Mucosa of stomach (tissue), 1 donor: ENCODE data around the gene ACTRT2.

ENCODE experiments used
- H3K27me3 ChIP-seq: one replicate; pipeline ENCODE4 v1.7.0; 2013; ENCODE audit warnings: mild to moderate bottlenecking, low read length; ENCODE audit not compliant: control insufficient read depth, insufficient read depth
- H3K36me3 ChIP-seq: one replicate; pipeline ENCODE4 v1.7.0; 2013; ENCODE audit warnings: low read length; ENCODE audit not compliant: control insufficient read depth, insufficient read depth
- H3K4me1 ChIP-seq: one replicate; pipeline ENCODE4 v1.7.0; 2013; ENCODE audit warnings: mild to moderate bottlenecking, low read length; ENCODE audit not compliant: control insufficient read depth, insufficient read depth
- H3K4me3 ChIP-seq: one replicate; pipeline ENCODE4 v1.7.0; 2013; ENCODE audit warnings: low read length
- H3K9ac ChIP-seq: one replicate; pipeline ENCODE4 v1.7.0; 2013; ENCODE audit warnings: mild to moderate bottlenecking, low read length, moderate library complexity
- H3K9me3 ChIP-seq: one replicate; pipeline ENCODE4 v1.7.0; 2013; ENCODE audit warnings: mild to moderate bottlenecking, low read length, moderate library complexity; ENCODE audit not compliant: control insufficient read depth
- donor health status: Pancreatic carcinoma.

The ACTRT2 gene

DNA sequence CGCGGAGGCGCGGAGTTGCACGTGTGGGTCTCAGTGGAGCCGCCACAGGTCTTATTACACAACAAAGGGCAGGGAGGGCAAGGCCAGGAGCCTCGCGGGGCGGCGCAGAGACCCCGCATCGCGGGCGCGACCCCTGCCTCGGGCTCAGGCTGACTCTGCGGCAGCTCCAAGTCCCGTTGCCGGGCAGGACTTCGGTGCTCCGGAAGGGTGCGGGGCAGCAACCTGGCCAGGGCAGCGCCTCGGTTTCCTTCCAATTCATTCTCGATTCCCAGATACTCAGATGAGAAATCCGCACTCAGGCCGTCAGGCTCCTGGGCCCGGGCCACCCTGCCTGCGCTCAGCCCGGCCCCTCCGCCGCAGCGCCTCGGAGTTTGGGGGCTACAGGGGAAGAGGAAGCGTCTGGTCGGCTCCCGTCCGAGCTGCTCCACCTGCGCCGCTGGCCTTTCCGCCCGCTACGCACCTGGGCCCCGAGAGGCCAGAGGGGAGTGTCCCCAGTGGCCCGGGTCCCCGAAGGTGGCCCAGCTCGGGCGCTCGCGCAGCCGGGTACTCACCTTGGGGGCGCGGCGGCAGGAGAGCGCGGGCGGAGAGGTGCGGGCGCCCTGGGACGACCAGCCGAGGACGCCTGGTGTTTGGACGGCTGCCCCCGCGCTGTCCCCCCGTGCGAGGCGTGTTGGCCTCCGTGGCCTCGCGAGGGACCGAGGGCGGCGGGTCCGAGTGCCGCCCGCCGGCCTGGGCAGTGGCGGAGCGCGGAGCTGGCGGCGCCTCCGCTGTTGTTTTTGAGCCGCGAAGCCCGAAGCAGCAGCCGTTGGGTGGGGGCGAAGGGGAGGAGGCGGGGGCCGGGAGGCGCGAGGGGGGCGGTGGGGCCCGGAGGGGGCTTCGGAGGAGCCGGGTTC, 46.6 kb downstream of the ACTRT2 start:
- Histone ChIP-seq H3K36me3 (no peaks in the 10 kb centered on the region), H3K4me1 (peaks cover 31% of the 10 kb centered on the region), H3K4me3 (peak overlapping the region; percentile 45), H3K9me3 (no peaks in the 10 kb centered on the region), H3K27me3 (peaks cover 8% of the 10 kb centered on the region), H3K9ac (peak overlapping the region; percentile 61)

DNA sequence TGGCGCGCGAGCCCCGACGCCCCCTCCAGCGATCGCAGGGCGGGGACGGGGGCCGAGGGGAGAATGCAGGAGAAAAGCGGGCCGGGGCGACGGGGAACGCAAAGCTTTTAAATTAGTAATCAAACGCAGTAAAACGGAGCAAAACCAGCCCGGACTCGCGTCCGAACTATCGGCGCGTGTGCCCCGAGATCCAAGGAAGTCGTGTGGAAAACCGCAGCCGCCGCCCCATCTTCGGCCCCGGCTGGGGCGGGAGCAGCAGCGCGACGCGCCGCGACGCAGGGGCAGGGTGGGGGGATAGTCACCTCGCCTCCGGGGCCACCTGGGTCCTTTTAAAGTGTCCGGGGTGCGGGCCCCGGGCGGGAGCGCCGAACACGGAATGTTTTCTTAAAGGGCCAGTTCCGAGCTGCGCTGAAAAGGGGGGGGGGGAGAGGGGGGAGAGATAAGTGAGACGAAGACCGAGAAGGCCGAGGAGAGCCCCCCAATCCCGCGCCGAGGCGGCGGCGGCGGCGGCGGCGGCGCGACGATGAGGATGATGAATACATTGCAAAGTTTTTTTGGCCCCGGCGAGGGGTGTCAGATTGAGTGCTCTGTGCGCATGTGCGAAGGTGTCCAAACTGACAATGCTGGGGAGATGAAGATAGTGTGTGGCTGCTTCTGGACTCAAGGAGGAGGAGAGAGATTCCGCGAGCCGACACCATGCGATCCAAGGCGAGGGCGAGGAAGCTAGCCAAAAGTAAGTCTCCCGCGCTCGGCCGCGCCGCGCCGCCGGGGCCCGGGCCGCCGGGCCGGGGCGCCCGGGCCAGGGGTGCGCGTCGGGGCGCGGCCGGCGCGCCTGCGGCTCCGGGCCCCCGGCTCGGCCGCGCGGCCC, 47.5 kb downstream of the ACTRT2 start, which contains the start of gene PRDM16:
TSS of gene PRDM16 (plus strand) at position 640 of the 868 bp plus-strand sequence. CDS start at position 697, 57 bp downstream.
- Histone ChIP-seq H3K9me3 (no peaks in the 10 kb centered on the region), H3K27me3 (peaks cover 5% of the 10 kb centered on the region), H3K36me3 (no peaks in the 10 kb centered on the region), H3K4me1 (peaks cover 34% of the 10 kb centered on the region), H3K4me3 (peak within 1 kb of the TSS; percentile 77), H3K9ac (peak within 1 kb of the TSS; percentile 92)

DNA sequence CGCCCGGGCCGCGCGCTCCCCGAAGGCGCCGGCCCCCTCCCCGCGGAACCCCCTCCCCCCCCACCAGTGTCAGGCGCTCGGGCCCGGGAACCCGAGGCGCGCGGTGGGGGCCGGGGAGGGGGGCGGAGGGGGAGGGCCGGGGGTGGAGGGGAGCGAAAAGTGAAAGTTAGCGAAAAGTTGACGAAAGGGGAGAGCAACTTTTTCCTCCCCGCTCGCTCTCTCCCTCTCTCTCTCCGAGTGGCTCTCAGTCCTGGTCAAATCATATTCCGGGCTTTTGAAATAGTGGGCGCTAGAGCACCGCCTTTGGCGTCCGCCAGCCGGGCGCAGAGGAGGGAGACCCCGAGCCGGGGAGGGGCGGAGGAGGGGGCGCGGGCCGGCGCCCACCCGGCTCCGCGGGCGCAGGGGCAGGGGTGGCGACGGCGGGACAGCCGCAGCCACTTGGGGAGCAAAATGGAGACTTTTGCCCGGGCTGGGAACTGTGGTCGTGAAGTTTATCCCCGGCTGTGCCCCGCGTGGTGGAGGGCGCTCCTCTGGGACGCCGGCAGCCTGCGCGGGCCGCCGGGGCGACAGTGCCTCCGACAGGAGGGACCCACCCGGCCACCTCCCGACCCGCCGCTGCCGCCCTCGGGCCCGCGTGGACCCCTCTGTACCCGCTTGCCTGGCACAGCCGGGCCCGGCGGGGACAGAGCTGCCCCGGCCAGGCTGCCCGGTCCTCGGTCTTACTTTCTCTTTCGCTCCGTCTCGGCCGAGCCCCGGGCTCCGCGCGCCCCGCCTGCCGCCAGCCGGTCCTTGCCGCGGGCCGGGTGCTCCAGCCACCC, 48.4 kb downstream of the ACTRT2 start:
- no peaks in the 10 kb centered on the region for H3K9me3 ChIP-seq
- H3K36me3 ChIP-seq: no peaks in the 10 kb centered on the region
- H3K27me3 ChIP-seq: peaks cover 5% of the 10 kb centered on the region
- H3K4me1 ChIP-seq: peaks cover 43% of the 10 kb centered on the region
- H3K4me3 ChIP-seq: peak overlapping the region; percentile 77
- peak overlapping the region; percentile 92 for H3K9ac ChIP-seq

DNA sequence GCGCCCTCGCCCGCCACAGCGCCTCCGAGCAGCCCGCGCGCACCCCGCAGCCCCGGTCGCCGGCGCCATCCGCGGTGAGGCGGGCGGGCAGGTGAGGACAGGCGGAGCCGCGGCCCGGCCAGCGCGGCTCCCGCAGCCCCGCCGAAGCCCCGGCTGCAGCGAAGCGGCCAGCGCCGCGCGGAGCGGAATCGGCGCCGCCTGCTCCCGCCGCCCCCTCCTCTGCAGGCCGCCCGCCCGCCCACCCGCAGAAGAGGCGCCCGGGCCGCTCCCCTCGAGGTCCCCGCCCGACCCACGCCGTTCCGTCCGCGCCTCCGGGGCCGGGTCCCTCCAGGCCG, 49.0 kb downstream of the ACTRT2 start:
- H3K9ac ChIP-seq: peak overlapping the region; percentile 82
- no peak overlapping the region for H3K4me3 ChIP-seq
- H3K9me3 ChIP-seq: no peaks in the 10 kb centered on the region
- H3K27me3 ChIP-seq: peaks cover 5% of the 10 kb centered on the region
- H3K36me3 ChIP-seq: no peaks in the 10 kb centered on the region
- H3K4me1 ChIP-seq: peaks cover 48% of the 10 kb centered on the region

DNA sequence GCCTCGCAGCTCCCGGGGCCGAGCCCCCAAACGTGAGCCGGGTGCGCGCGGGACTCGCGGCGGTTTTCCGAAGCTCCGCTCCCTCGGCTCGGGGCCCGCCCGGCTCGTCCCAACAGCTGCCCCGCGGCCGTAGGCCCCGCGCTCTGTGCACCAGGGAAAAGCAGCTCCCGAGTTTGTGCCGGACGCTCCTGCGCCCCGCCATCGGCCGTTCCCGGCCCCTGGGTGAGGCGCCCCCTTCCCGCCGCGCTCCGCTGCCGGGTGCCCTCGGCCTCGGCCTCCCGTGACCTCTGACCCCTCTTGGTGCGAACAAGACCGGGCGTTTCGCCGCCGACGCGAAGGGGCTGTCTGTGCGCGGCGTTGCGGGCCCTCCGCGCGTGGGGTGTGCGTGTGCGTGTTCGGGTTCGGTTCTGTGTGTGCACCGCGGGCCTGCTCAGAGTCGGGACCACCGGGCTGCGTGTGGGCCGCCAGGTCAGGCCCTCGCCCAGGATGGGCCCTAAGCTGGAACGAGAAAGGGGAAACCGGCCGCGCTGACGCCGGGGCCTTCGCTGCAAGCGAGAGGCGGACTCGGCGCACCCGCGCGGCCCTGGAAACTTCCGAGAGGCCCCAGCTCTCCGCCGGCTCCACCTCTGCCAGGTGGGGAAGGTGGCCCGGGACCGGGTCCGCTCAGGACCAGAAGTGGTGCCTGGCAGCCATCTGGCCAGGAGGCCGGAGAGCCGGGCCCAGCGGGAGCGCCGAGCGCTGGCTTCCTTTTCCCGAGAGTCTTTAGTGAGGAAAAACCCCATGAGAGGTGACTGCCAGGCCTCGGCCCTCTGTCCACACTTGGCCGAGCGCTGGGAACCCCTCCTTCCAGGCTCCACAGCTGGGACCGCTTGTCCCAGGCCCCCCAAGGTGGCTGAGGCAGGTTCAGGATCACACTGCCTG, 49.6 kb downstream of the ACTRT2 start:
- H3K4me1 ChIP-seq: peaks cover 45% of the 10 kb centered on the region
- peaks cover 5% of the 10 kb centered on the region for H3K27me3 ChIP-seq
- no peaks in the 10 kb centered on the region for H3K36me3 ChIP-seq
- no peaks in the 10 kb centered on the region for H3K9me3 ChIP-seq
- peak overlapping the region; percentile 66 for H3K4me3 ChIP-seq
- peak overlapping the region; percentile 82 for H3K9ac ChIP-seq

DNA sequence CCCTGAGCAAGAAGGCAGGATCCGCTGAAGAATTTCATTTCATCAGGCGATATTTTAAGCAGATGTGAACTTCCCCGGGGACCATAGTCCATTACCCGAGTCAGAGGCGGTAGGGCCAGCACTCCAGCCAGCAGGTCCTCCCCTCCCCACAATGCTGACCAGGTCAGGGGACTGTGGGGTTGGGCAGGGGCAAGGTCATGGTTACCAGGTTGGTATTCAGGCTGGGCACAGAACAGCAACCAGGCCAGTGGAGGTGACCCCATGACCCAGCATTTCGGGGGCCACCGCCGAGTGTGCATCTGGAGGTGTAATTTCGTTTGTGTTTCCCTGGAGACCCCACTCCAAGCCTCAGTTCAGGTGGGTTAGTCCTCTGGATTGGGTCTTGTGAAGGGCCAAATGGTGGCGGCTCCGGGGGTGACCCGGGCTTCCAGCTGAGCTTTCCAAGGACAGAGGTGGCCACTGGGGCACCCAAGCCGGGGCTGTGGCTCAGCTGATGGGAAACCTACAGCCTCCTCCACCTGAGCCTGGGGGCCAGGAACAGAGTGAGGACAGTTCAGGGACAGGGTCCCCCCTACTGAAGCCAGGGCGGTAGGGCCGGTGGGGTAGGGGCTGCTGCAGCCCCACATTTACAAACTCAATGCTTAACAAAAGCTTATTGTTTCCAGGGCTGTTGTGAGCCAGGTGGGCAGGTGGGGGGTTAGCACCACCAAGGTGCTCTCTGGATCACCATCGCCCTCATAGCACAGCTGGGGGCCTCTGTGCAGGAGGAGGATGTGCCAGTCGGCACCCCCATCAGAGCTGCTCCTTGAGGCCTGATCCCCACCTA, 50.5 kb downstream of the ACTRT2 start:
- Histone ChIP-seq H3K4me1 (peaks cover 43% of the 10 kb centered on the region), H3K27me3 (peaks cover 5% of the 10 kb centered on the region), H3K4me3 (peak overlapping the region; percentile 66), H3K36me3 (no peaks in the 10 kb centered on the region), H3K9me3 (no peaks in the 10 kb centered on the region), H3K9ac (peak overlapping the region; percentile 82)
